ENCODE results near the gene STX12.
"Not testable (repeated sequence)": the region's sequence is repeated elsewhere in the genome, so short reads cannot be mapped to it uniquely, and the experiment has no call there.

The STX12 gene

GRCh38 chr1:27776276-27776675 lies 3.3 kb downstream of the STX12 start:
- DNase-seq: not testable (repeated sequence)

- no peak for DNase-seq
These were observed 5.0 kb downstream of the STX12 start for GRCh38 chr1:27778056-27778455.

DNA sequence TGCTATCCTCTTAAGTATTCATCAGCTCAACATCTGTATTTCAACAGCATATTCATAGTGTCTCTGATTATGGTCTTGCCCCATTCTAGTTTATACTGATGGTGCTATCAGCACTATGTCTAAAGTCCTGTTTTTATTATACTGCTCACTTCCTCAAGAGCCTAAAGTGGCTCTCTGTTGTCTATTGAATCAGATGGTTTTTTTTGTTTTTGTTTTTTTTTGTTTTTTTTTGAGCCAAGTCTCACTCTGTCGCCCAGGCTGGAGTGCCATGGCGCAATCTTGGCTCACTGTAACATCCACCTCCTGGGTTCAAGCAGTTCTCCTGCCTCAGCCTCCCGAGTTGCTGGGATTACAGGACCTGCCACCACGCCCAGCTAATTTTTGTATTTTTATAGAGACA lies 6.1 kb downstream of the STX12 start:
- no peak for DNase-seq

- no peak for DNase-seq
These were observed 9.9 kb downstream of the STX12 start for GRCh38 chr1:27782950-27783349.

GRCh38 chr1:27784700-27785099 lies 11.7 kb downstream of the STX12 start:
- DNase-seq: no peak

GRCh38 chr1:27785781-27786455 lies 12.9 kb downstream of the STX12 start:
- DNase-seq: no peak

- DNase-seq: no peak
These were observed 14.9 kb downstream of the STX12 start for GRCh38 chr1:27787895-27788294.

GRCh38 chr1:27789540-27790041 lies 16.6 kb downstream of the STX12 start:
- no peak for DNase-seq

DNA sequence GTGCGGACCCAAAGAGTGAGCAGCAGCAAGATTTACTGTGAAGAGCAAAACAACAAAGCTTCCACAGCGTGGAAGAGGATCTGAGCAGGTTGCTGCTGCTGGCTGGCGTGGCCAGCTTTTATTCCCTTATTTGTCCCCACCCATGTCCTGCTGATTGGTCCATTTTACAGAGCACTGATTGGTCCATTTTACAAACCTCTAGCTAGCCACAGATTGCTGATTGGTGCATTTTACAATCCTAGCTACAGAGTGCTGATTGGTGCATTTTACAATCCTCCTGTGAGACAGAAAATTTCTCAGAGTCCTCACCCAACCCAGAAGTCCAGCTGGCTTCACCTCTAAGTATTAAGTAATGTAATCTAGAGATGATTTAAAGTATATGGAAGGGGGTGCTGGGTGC lies 17.3 kb downstream of the STX12 start:
- not testable (repeated sequence) for DNase-seq

- no peak for DNase-seq
These were observed 22.6 kb downstream of the STX12 start for GRCh38 chr1:27795601-27796000.

GRCh38 chr1:27804791-27805190 lies 31.8 kb downstream of the STX12 start:
- DNase-seq: no peak

DNA sequence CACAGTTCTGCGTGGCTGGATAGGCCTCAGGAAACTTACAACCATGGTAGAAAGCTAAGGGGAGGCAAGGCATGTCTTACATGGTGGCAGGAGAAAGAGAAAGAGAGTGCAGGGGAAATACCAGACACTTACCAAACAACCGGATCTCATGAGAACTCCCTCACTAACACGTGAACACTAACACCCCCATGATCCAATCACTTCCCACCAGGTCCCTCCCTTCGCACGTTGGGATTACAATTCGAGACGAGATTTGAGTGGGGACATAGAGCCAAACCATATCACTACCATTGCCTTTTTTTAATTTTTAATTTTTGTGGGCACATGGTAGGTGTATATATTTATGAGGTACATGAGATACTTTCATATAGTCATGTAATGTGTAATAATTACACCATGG lies 33.7 kb downstream of the STX12 start:
- no peak for DNase-seq

DNA sequence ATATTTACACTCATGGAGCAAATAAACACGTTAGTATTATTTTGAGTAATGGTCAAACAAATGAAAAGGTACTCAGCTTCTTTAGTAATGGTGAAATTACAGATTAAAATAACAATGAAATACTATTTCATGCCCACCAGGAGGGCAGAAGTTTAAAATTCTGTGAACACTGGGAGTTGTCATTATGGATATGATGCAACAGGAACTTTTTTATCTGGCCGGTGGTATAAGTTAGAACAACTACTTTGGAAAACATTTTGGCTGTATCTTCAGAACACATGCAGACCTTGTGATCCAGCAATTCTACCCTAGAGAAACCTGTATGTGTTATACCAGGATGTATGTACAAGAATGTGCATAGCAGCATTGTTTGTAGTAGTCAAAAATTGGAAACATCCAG lies 34.4 kb downstream of the STX12 start:
- DNase-seq: no peak

GRCh38 chr1:27808131-27808530 lies 35.1 kb downstream of the STX12 start:
- not testable (repeated sequence) for DNase-seq

DNA sequence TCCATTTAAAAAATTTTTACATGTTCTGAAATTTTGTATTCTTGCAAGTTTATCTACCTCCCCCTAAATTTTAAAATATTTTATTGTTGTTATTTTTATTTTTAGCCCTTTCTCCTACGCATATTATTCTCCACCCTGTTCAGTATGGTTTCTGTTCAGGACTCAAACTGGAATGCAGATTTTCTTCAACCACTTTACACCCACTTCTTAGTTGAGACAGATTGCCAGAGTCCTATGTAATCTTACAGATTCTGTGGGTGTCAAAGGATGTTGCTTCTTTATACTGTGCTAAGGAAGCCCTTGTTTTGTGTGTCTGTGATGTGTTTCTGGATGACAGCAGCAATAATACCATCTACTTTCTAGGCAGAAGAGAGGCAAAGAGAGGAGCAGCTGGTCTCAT lies 36.9 kb downstream of the STX12 start:
- DNase-seq: no peak

DNA sequence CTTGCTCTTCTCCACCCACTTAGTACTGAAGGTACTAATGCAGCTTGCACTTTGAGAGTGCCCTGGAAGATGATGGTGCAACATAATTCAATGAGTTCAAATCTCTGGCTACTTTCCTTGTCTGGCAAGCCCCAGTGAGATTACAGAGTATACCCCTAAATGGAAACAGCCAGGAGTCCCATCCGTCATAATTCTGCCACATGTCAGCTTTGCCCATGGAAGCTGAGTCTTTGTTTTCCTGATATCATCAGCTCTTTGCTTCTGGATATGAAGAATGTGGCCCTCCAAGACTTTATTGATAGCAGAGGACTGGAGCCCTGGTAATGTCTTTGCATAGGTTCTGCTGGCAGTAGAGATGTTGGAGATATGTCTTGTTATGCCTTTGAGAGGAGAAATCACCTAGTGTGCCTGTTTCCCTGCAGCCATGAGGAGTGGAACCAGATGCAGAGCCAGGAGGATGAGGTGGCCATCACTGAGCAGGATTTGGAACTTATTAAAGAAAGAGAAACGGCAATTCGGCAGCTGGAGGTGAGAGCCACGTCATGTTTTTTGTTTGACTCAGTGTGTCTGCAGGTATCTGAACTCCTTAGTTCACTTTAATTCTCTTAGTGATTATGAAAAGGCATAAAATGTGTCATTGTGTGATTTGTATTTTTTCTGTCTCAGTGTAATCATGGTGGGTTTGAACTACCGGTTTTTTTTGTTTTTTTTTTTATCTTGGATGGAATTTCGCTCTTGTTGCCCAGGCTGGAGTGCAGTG lies 38.9 kb downstream of the STX12 start:
- no peak for DNase-seq

DNA sequence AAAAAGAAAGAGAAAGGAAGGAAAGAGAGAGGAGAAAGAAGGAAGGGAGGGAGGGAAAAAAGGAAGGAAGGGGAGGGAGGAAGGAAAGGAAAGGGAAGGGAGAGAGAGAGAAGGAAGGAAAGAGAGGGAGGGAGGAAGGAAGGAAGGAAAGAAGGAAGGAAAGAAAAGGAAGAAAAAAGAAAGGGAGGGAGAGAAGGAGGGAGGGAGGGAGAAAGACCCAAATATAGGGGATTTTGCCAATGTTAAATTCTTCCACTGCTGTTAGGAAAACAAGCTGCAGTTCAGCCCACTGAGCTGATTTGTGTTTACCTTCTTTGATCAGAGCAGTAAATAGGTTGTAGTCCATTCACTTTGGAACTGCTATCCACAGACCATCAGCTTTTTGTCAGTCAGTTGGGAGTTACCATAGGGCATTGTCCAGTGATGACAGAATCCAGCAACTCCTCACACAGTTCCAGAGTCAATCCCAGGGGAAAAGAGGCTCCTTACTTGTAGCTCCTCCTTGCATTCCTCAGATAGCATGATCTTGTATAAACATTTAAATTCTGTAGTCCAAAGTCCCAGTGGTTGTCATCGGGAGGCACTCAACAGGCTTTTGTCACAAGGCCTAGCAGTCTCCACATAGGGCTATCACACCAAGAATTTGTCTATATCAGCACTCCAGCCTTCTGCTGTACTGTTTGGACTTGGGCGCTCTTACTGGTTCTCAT lies 44.1 kb downstream of the STX12 start:
- DNase-seq: no peak

- peak; percentile 41 for DNase-seq
These were observed 48.8 kb downstream of the STX12 start for GRCh38 chr1:27821761-27822315.

GRCh38 chr1:27823784-27824183 lies 50.8 kb downstream of the STX12 start:
- no peak for DNase-seq

- DNase-seq: no peak
These were observed 51.4 kb downstream of the STX12 start for GRCh38 chr1:27824411-27824810.

DNA sequence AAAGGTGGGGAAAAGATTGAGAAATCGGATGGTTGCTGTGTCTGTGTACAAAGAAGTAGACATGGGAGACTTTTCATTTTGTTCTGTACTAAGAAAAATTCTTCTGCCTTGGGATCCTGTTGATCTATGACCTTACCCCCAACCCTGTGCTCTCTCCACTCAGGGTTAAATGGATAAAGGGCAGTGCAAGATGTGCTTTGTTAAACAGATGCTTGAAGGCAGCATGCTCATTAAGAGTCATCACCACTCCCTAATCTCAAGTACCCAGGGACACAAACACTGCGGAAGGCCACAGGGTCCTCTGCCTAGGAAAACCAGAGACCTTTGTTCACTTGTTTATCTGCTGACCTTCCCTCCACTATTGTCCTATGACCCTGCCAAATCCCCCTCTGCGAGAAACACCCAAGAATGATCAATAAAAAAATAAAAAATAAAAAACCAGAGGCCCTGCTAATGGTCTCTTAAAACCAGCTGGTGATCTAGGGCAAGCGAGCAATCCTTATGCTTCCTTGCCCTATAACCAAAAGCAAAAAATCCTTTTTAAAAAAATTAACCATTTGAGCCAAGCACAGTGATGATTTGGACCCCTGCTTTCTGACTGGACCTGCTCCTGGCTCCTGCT lies 56.4 kb downstream of the STX12 start:
- DNase-seq: not testable (repeated sequence)

- DNase-seq: peak; percentile 97
These were observed 57.8 kb downstream of the STX12 start, which contains the start of gene PPP1R8 for GRCh38 chr1:27830621-27831440. TSS of gene PPP1R8 (plus strand) at chr1:27830782. CDS start at chr1:27830836, 54 bp downstream.

Data from kidney glomerular epithelial cell (primary cell).